GM18520 (cell line): ENCODE data around the gene GDPD2.

ENCODE experiments used
- ATAC-seq: cut with Tn5 transposase; IDR thresholded peaks from one replicate; pipeline ENCODE4 v1.9.1; 2021; ENCODE audit not compliant: unreplicated experiment

Gene GDPD2

GRCh38 chrX:70476166-70476933, 53.2 kb downstream of the GDPD2 start:
- ATAC-seq: no peak

GRCh38 chrX:70476934-70477733, 54.0 kb downstream of the GDPD2 start:
- no peak for ATAC-seq

DNA sequence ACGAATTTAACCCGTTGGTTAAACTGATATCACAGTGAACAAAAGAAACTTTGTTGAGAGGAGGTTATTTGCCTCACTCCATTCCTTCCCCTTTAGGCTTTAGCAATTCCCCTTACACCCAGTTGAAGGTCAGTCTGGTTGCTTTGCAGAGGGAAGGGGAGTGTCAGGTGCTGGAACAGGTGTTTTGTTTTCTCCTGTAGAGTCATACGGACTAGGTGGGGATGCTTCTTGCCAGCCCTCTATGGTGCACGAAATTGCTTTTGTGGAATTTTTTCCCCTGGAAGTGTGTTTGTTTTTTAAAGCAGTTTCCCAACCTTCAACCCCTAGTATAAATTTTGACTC, 54.6 kb downstream of the GDPD2 start:
- no peak for ATAC-seq

DNA sequence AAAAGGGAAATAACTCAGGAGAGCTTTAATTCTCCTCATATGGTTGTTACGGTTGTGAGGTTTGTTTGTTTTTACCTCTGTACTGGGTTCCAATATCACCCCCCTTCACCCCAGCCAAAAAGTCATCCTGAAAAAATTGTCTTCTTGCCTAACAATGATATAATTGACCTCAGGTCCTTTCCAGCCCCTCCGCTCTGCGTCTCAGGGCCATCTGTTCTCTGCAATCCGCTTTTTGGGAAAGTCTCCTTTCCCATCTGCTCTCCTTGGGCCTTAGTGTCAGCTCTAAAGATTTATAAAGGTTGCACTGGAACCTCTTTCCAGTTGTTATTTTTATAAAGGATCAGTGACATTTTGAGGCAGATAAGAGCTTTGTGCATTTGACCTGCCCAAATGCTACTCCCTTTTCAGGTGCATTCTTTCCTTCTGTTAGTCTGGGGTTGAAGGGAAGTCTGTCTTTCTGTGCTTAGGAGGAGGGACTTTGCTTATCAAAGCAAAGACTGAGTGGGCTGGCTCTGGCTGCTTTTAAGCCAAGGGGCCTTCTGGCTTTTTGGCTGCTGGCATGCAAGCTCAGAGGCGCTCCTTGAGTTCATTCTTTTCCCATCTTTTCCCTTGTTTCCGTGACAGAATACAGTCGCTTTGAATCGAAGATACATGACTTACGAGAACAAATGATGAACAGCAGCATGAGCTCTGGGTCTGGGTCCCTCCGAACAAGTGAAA, 55.6 kb downstream of the GDPD2 start:
- ATAC-seq: no peak

DNA sequence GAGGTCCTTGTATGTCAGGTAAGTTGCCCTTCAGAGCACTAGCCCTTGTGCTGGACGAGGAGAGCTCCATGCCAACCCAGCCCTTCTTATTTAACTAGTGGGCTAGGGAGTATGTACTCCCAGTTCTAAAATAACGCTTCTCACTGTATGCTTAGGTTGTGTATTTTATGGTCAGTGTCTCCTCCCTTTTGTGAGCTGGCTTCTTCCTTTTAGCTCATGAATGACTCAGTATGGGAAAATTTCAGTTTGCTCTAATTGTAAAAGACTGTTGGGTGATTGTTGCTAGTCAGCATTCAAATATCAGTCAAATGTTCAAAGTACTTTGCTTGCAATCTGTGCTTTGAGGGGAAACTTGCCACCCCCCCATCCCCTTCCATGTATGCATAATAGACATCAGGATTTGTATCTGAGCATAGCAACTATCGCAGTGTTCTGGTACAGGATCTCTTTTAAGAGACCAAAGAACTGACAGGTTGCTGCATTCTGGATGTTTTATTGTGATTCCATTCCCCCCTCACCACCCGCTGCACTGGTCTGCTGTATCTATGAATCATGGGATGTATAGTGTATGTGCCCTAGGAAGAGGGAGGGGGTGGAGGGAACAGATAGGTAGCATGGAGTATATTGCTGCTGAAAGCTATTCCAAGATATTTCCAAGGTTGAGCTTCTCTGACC, 56.3 kb downstream of the GDPD2 start:
- no peak for ATAC-seq

GRCh38 chrX:70479922-70480659, 57.0 kb downstream of the GDPD2 start:
- no peak for ATAC-seq

GRCh38 chrX:70480660-70481018, 57.5 kb downstream of the GDPD2 start:
- no peak for ATAC-seq

- ATAC-seq: no peak
These were observed 58.6 kb downstream of the GDPD2 start for GRCh38 chrX:70481471-70482270.

GRCh38 chrX:70482300-70482699, 59.2 kb downstream of the GDPD2 start:
- ATAC-seq: no peak
